HepG2 (cell line): Measurements from ENCODE around the gene RNF114. TPM values are rescaled to one million over a fixed set of nuclear protein-coding genes. Genes with fewer than 3 reads are reported as not detected.

Experiments used
- CCAR2 ChIP-seq: fragments of 200-400 bp; formaldehyde crosslinking; optimal IDR thresholded peaks from 2 replicates; pipeline ENCODE3; 2018; ENCODE audit warnings: low read depth, mild to moderate bottlenecking, low read length, moderate library complexity
- EZH2 ChIP-seq: conservative IDR thresholded peaks from 2 replicates; pipeline ENCODE4 v1.6.1; 2012; ENCODE audit warnings: mild to moderate bottlenecking, low read depth, low read length, moderate library complexity
- FOXP1 ChIP-seq, 2 experiments: fragments of 450-650 bp in 1 of 2; IDR thresholded peaks; 2 replicates each; pipeline ENCODE4 v1.6.1; 2017 to 2018; ENCODE audit warnings: antibody characterized with exemption in 1 of 2
- HNRNPL ChIP-seq: fragments of 200-400 bp; formaldehyde crosslinking; IDR thresholded peaks from 2 replicates; pipeline ENCODE4 v1.6.1; 2017; ENCODE audit warnings: mild to moderate bottlenecking, low read depth, low read length
- SMAD3 ChIP-seq: sonication (generic); formaldehyde crosslinking; IDR thresholded peaks from 2 replicates; pipeline ENCODE4 v1.4.0; 2020; ENCODE audit warnings: missing genetic modification reagents
- SRY ChIP-seq: sonication (generic); formaldehyde crosslinking; IDR thresholded peaks from 2 replicates; pipeline ENCODE4 v1.8.0; 2022; ENCODE audit warnings: mild to moderate bottlenecking, missing genetic modification reagents
- TBX3 ChIP-seq: fragments of 450-650 bp; IDR thresholded peaks from 2 replicates; pipeline ENCODE4 v1.6.1; 2017; ENCODE audit warnings: antibody characterized with exemption, mild to moderate bottlenecking, inconsistent platforms, borderline replicate concordance
- TCF12 ChIP-seq, 2 experiments: fragments of 450-650 bp in 1 of 2; sonication (generic) in 1 of 2; formaldehyde crosslinking in 1 of 2; IDR thresholded peaks; 2 replicates each; pipeline versions ENCODE4 v1.6.1 to v1.8.0; 2017 to 2022; ENCODE audit warnings: antibody characterized with exemption in 1 of 2, mild to moderate bottlenecking in 1 of 2, missing genetic modification reagents in 1 of 2, moderate library complexity in 1 of 2
- XRCC5 ChIP-seq: fragments of 200-400 bp; formaldehyde crosslinking; optimal IDR thresholded peaks from 2 replicates; pipeline ENCODE3; 2017; ENCODE audit warnings: mild to moderate bottlenecking, low read length
- ZBTB34 ChIP-seq: sonication (generic); formaldehyde crosslinking; IDR thresholded peaks from 2 replicates; pipeline ENCODE4 v1.8.0; 2022; ENCODE audit warnings: mild to moderate bottlenecking, missing genetic modification reagents
- ZC3H13 ChIP-seq: sonication (generic); formaldehyde crosslinking; IDR thresholded peaks from 2 replicates; pipeline ENCODE4 v1.8.1; 2023; ENCODE audit warnings: mild to moderate bottlenecking, missing genetic modification reagents, moderate library complexity
- ZFY ChIP-seq: sonication (generic); formaldehyde crosslinking; IDR thresholded peaks from 2 replicates; pipeline ENCODE4 v1.4.0; 2020; ENCODE audit warnings: missing genetic modification reagents
- ZNF12 ChIP-seq: sonication (generic); formaldehyde crosslinking; IDR thresholded peaks from 2 replicates; pipeline ENCODE4 v1.5.0; 2020; ENCODE audit warnings: missing genetic modification reagents
- ZNF253 ChIP-seq: sonication (generic); formaldehyde crosslinking; IDR thresholded peaks from 2 replicates; pipeline ENCODE4 v1.8.0; 2022; ENCODE audit warnings: mild to moderate bottlenecking, missing genetic modification reagents, borderline replicate concordance
- ZNF275 ChIP-seq: sonication (generic); formaldehyde crosslinking; IDR thresholded peaks from 2 replicates; pipeline ENCODE4 v1.8.0; 2022; ENCODE audit warnings: missing genetic modification reagents, mild to moderate bottlenecking, inconsistent platforms, borderline replicate concordance
- ZNF33B ChIP-seq: sonication (generic); formaldehyde crosslinking; IDR thresholded peaks from 2 replicates; pipeline ENCODE4 v1.5.1; 2020; ENCODE audit warnings: mild to moderate bottlenecking, missing genetic modification reagents
- ZNF513 ChIP-seq: sonication (generic); formaldehyde crosslinking; conservative IDR thresholded peaks from 2 replicates; pipeline ENCODE4 v1.5.0; 2020; ENCODE audit warnings: missing genetic modification reagents
- ZNF646 ChIP-seq: sonication (generic); formaldehyde crosslinking; IDR thresholded peaks from 2 replicates; pipeline ENCODE4 v1.9.0; 2021; ENCODE audit warnings: mild to moderate bottlenecking, missing genetic modification reagents
- polyA plus RNA-seq, 8 experiments: library from polyadenylated mRNA; depleted of rRNA in 3 of 8; stranded (reverse) in 7 of 8; unstranded in 1 of 8; fragments of >200 nt; fragmentation: Illumina TruSeq in 4 of 8; extraction: Trizol in 4 of 8; gene quantifications; 2 replicates each; pipeline versions ENCODE4 v1.2.1 to v1.2.3, GENCODE V29; 2011 to 2016; ENCODE audit warnings: low read depth in 4 of 8, missing spikeins in 1 of 8, mixed read lengths in 1 of 8; ENCODE audit not compliant: insufficient read depth in 1 of 8
- total RNA-seq, 5 experiments: library from RNA; depleted of rRNA; stranded (reverse); fragments of >200 nt; fragmentation: Illumina TruSeq; extraction: Trizol; gene quantifications; 2 replicates each; pipeline ENCODE4 v1.2.3, GENCODE V29; 2016; ENCODE audit warnings: low read depth in 1 of 5

The RNF114 gene
- total and polyA plus RNA-seq, 2 of the 13 experiments (the other 11 are each of a cell fraction or from before 2014, with no cell fraction given) = 119 to 126 TPM

- TF ChIP-seq ZC3H13 = no peak
- no peak; the same call in 1 of the 2 replicates for TF ChIP-seq ZNF513 (CRISPR knock-in tag)
- no peak for TF ChIP-seq ZFY (CRISPR knock-in tag)
- TF ChIP-seq EZH2 = peak; percentile 78; the same call in 1 of the 2 replicates
- no peak for TF ChIP-seq TBX3
- TF ChIP-seq SRY (CRISPR knock-in tag) = no peak
- TF ChIP-seq ZNF253 (CRISPR knock-in tag) = no peak
- no peak for TF ChIP-seq ZNF12 (CRISPR knock-in tag)
- TF ChIP-seq ZNF646 (CRISPR knock-in tag) = no peak
- no peak for TF ChIP-seq FOXP1 (IDR thresholded peaks at IDR 0.05)
- no peak for TF ChIP-seq FOXP1 (CRISPR knock-in tag; IDR thresholded peaks at IDR 0.05)
- TF ChIP-seq SMAD3 (CRISPR knock-in tag) = no peak
- TF ChIP-seq HNRNPL = 0 out of 2 replicates have a peak, but pooled peaks have one; percentile 67
- TF ChIP-seq TCF12 (IDR thresholded peaks at IDR 0.05) = no peak
- no peak for TF ChIP-seq TCF12 (CRISPR knock-in tag; IDR thresholded peaks at IDR 0.05)
- no peak for TF ChIP-seq ZNF275 (CRISPR knock-in tag)
- no peak for TF ChIP-seq CCAR2
- no peak for TF ChIP-seq XRCC5
- peak; percentile 96; the same call in 1 of the 2 replicates for TF ChIP-seq ZNF33B (CRISPR knock-in tag)
- peak; percentile 21; the same call in 1 of the 2 replicates for TF ChIP-seq ZBTB34 (CRISPR knock-in tag)
Observed at GRCh38 chr20:49982072-49982345, 45.8 kb downstream of the RNF114 start (continued).
